A549 (cell line): ENCODE results near the gene SPAG17. TPM values are rescaled to one million over a fixed set of nuclear protein-coding genes. Genes with fewer than 3 reads are reported as not detected.

ENCODE experiments used
- ATAC-seq, 2 experiments: fragments of 200-7000 bp in 1 of 2; fragments of >200 bp in 1 of 2; cut with Nextera tagmentation in 1 of 2; cut with Tn5 transposase in 1 of 2; 3 replicates each; pipeline versions ENCODE4 v1.8.0 to v1.9.1; 2018 to 2020; ENCODE audit warnings: mild to moderate bottlenecking in 1 of 2, moderate library complexity in 1 of 2
- CTCF ChIA-PET: fragments of 300-600 bp; sonication (Branson Sonifier 250); formaldehyde crosslinking; extraction: SDS; loops from one replicate; lab custom pipeline; 2021; ENCODE audit warnings: antibody characterized with exemption, inconsistent platforms; lab: Yijun Ruan, JAX
- POLR2A ChIA-PET: fragments of 350-600 bp; formaldehyde crosslinking; extraction: SDS; loops from one replicate; lab custom pipeline; 2021; ENCODE audit warnings: antibody characterized with exemption, inconsistent platforms; lab: Yijun Ruan, JAX
- DNase-seq, 2 experiments: peaks; one replicate each; pipeline versions ENCODE4 v3.0.0 to v3.0.0-alpha.2; 2011 to 2016; ENCODE audit warnings: low read depth in 1 of 2, low spot score in 1 of 2
- FAIRE-seq: peaks from 2 replicates; lab custom pipeline; 2011; peaks lifted over from hg19 to GRCh38; lab: Jason Lieb, UNC
- H3K27ac ChIP-seq, 2 experiments: fragments of >200 bp; sonication (Bioruptor Twin); formaldehyde crosslinking; 3 replicates each; pipeline ENCODE4 v1.5.1; 2016 to 2017
- H3K4me1 ChIP-seq: fragments of >200 bp; sonication (Bioruptor Twin); formaldehyde crosslinking; 3 replicates; pipeline ENCODE4 v1.6.1; 2016
- H3K4me2 ChIP-seq: fragments of >200 bp; sonication (Bioruptor Twin); formaldehyde crosslinking; 3 replicates; pipeline ENCODE4 v1.6.1; 2016
- H3K4me3 ChIP-seq: fragments of >200 bp; sonication (Bioruptor Twin); formaldehyde crosslinking; 3 replicates; pipeline ENCODE4 v1.5.1; 2016
- H3K9me3 ChIP-seq: fragments of >200 bp; sonication (Bioruptor Twin); formaldehyde crosslinking; 3 replicates; pipeline ENCODE4 v1.6.1; 2016
- CBX2 ChIP-seq: fragments of 200-600 bp; sonication (generic); IDR thresholded peaks from 2 replicates; pipeline ENCODE4 v1.6.1; 2016; ENCODE audit warnings: low read depth, mild to moderate bottlenecking, borderline replicate concordance
- CEBPB ChIP-seq, 2 experiments: fragments of >200 bp in 1 of 2; sonication (Bioruptor Twin) in 1 of 2; formaldehyde crosslinking in 1 of 2; IDR thresholded peaks; 2 replicates each; pipeline ENCODE4 v1.6.1; 2012 to 2016
- EHMT2 ChIP-seq: fragments of 200-600 bp; sonication (generic); IDR thresholded peaks from 2 replicates; pipeline ENCODE4 v1.6.1; 2016; ENCODE audit warnings: antibody characterized with exemption, low read depth, mild to moderate bottlenecking, moderate library complexity
- EP300 ChIP-seq, 2 experiments: fragments of >200 bp; sonication (Bioruptor Twin); formaldehyde crosslinking; IDR thresholded peaks; 2 replicates in 1 of 2; 3 replicates in 1 of 2; pipeline ENCODE4 v1.6.1; 2016 to 2017
- ESRRA ChIP-seq: fragments of 150-350 bp; IDR thresholded peaks from 2 replicates; pipeline ENCODE4 v1.6.1; 2014; ENCODE audit warnings: mild to moderate bottlenecking, low read length, borderline replicate concordance
- FOSL2 ChIP-seq, 2 experiments: fragments of 450-650 bp in 1 of 2; fragments of >200 bp in 1 of 2; sonication (Bioruptor Twin) in 1 of 2; formaldehyde crosslinking; IDR thresholded peaks; 2 replicates each; pipeline versions ENCODE4 v1.5.0 to v1.6.1; 2016 to 2020; ENCODE audit warnings: mild to moderate bottlenecking in 1 of 2, moderate library complexity in 1 of 2
- FOXS1 ChIP-seq: fragments of 250-450 bp; sonication (Bioruptor Pico); IDR thresholded peaks from 2 replicates; pipeline ENCODE4 v1.5.0; 2020; ENCODE audit warnings: mild to moderate bottlenecking, moderate library complexity
- HEYL ChIP-seq: fragments of 250-450 bp; sonication (Bioruptor Pico); IDR thresholded peaks from 2 replicates; pipeline ENCODE4 v1.8.0; 2021; ENCODE audit warnings: mild to moderate bottlenecking, moderate library complexity
- HOXB13 ChIP-seq: fragments of 250-450 bp; sonication (Bioruptor Pico); IDR thresholded peaks from 2 replicates; pipeline ENCODE4 v1.5.0; 2020; ENCODE audit warnings: low read depth, mild to moderate bottlenecking, moderate library complexity
- JUN ChIP-seq, 2 experiments: fragments of >200 bp; sonication (Bioruptor Twin); formaldehyde crosslinking; IDR thresholded peaks; 2 replicates in 1 of 2; 3 replicates in 1 of 2; pipeline ENCODE4 v1.6.1; 2016 to 2017
- KDM5A ChIP-seq: fragments of 200-600 bp; sonication (generic); IDR thresholded peaks from 2 replicates; pipeline ENCODE4 v1.6.1; 2016; ENCODE audit warnings: antibody characterized with exemption, mild to moderate bottlenecking
- MAFK ChIP-seq: fragments of 450-650 bp; IDR thresholded peaks from 2 replicates; pipeline ENCODE4 v1.6.1; 2014; ENCODE audit not compliant: partially characterized antibody
- MAZ ChIP-seq: fragments of 150-350 bp; IDR thresholded peaks from 2 replicates; pipeline ENCODE4 v1.6.1; 2014; ENCODE audit warnings: antibody characterized with exemption, low read depth, low read length, borderline replicate concordance
- MYC ChIP-seq: IDR thresholded peaks from 2 replicates; pipeline ENCODE4 v1.6.1; 2012; ENCODE audit warnings: mild to moderate bottlenecking, inconsistent platforms, low read length, improper control_type of control experiment, borderline replicate concordance
- NR3C1 ChIP-seq: fragments of >200 bp; sonication (Bioruptor Twin); formaldehyde crosslinking; IDR thresholded peaks from 3 replicates; pipeline ENCODE4 v1.6.1; 2017
- POLR2A ChIP-seq: IDR thresholded peaks from 2 replicates; pipeline ENCODE4 v1.6.1; 2012; ENCODE audit warnings: mild to moderate bottlenecking, low read length
- POLR2AphosphoS2 ChIP-seq: conservative IDR thresholded peaks from 2 replicates; pipeline ENCODE4 v1.6.1; 2012; ENCODE audit warnings: low read length, improper control_type of control experiment, inconsistent platforms
- RAD21 ChIP-seq, 2 experiments: fragments of >200 bp in 1 of 2; sonication (Bioruptor Twin) in 1 of 2; formaldehyde crosslinking in 1 of 2; IDR thresholded peaks in 1 of 2; conservative IDR thresholded peaks in 1 of 2; 2 replicates in 1 of 2; 3 replicates in 1 of 2; pipeline ENCODE4 v1.6.1; 2012 to 2018; ENCODE audit warnings: inconsistent platforms in 1 of 2
- RCOR1 ChIP-seq: fragments of 150-350 bp; IDR thresholded peaks from 2 replicates; pipeline ENCODE4 v1.6.1; 2014; ENCODE audit warnings: antibody characterized with exemption, low read length, low read depth
- SMC3 ChIP-seq: fragments of >200 bp; sonication (Bioruptor Twin); formaldehyde crosslinking; IDR thresholded peaks from 3 replicates; pipeline ENCODE4 v1.6.1; 2018; ENCODE audit warnings: inconsistent platforms
- TP53 ChIP-seq: fragments of 250-450 bp; sonication (Bioruptor Pico); IDR thresholded peaks from 2 replicates; pipeline ENCODE4 v1.5.0; 2021; ENCODE audit warnings: mild to moderate bottlenecking, moderate library complexity
- ZC3H11A ChIP-seq: fragments of 450-650 bp; IDR thresholded peaks from 2 replicates; pipeline ENCODE4 v1.6.1; 2014; ENCODE audit warnings: antibody characterized with exemption, mild to moderate bottlenecking
- WGBS: methylation state at CpG from one replicate; pipeline ENCODE4 v1.1.6; 2017; ENCODE audit errors: missing lambda C conversion rate; 5-methylcytosine and 5-hydroxymethylcytosine counted together
- polyA plus RNA-seq, 4 experiments: library from polyadenylated mRNA; depleted of rRNA in 3 of 4; stranded (reverse); fragments of >200 nt; fragmentation: RNase III in 1 of 4; extraction: RNeasy Plus Mini Kit Qiagen cat#74134 plus additional on column Dnase treatment in 1 of 4; gene quantifications; 2 replicates in 3 of 4; 3 replicates in 1 of 4; pipeline ENCODE4 v1.2.3, GENCODE V29; 2011 to 2017
- TF ChIP-seq, protein P1 (sequence below): IDR thresholded peaks from 2 replicates; pipeline ENCODE4 v1.6.1; 2012

Gene SPAG17
- polyA plus RNA-seq, 2 of the 4 experiments (the other 2 are of a cell fraction), result 0.13 TPM; not detected in 1

DNA sequence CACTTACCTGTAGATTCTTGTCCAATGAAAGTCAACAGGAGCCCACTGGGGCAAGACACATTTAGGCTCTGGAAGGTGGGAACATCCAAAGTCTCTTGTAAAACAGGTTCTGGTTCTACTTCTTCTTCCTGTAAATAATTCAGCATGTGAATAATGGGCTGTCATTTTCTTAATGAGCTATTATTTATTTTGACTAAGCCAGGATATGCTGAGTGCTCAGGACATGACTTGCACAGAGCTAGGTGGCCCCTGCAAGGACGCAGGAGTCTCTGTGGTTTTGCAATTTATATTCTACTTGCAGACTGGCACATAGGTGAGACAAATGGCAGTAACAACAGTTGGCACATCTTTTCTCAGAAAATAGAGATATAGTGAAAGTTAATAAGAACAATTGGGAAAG lies 156.8 kb downstream of the SPAG17 start:
- 0% methylated on average over 1 of the region's 1 CpG for WGBS
- H3K4me3 ChIP-seq, result no peak overlapping the region
- ATAC-seq, result no peak
- TF ChIP-seq RCOR1 (no peak), ZC3H11A (no peak), CEBPB (IDR thresholded peaks at IDR 0.05) (no peak), NR3C1 (no peak), HEYL (CRISPR knock-in tag) (no peak), FOSL2 (IDR thresholded peaks at IDR 0.05) (no peak), FOSL2 (CRISPR knock-in tag; IDR thresholded peaks at IDR 0.05) (no peak), KDM5A (no peak), JUN (IDR thresholded peaks at IDR 0.05) (no peak), POLR2AphosphoS2 (no peak)
- TF ChIP-seq, protein P1, sequence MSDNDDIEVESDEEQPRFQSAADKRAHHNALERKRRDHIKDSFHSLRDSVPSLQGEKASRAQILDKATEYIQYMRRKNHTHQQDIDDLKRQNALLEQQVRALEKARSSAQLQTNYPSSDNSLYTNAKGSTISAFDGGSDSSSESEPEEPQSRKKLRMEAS, result no peak
- TF ChIP-seq, all 56 proteins: peak for 0
- no peaks in the 10 kb centered on the region for H3K9me3 ChIP-seq
- CTCF ChIA-PET, result no interaction called here
- POLR2A ChIA-PET, result no interaction called here
- no peak for DNase-seq
- H3K27ac ChIP-seq, result no peak overlapping the region
- FAIRE-seq, result no peak
- H3K4me1 ChIP-seq, result no peaks in the 10 kb centered on the region
- H3K4me2 ChIP-seq, result no peak overlapping the region

DNA sequence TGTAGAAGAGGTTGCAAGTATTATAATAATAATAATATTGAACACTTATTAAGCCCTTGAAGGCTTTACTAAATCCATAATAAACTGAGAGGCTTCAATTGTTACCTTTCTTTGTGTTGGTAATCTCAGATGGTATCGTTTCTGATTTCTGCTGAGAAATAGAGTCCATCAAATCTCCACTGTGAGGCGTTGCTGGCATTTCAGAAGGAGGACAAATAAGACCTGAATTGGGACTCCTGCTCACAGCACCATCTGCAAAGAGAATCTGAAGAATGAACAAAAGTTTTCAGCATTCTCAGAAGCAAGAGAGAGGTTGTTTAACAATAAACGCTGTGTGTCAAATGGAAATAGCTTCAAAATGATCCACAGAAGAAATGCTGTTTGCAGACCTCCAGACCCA lies 161.8 kb downstream of the SPAG17 start:
- Histone ChIP-seq H3K4me2 (no peak overlapping the region), H3K4me1 (no peaks in the 10 kb centered on the region), H3K27ac (no peak overlapping the region), H3K9me3 (no peaks in the 10 kb centered on the region), H3K4me3 (no peak overlapping the region)
- WGBS, result 0% methylated on average over 3 of the region's 3 CpGs
- CTCF ChIA-PET, result no interaction called here
- TF ChIP-seq FOXS1 (CRISPR knock-in tag), result no peak
- no peak for TF ChIP-seq HOXB13 (CRISPR knock-in tag)
- TF ChIP-seq ESRRA, result no peak
- no peak for TF ChIP-seq POLR2A
- no peak for FAIRE-seq
- no peak for ATAC-seq
- DNase-seq, result no peak
- POLR2A ChIA-PET, result no interaction called here

DNA sequence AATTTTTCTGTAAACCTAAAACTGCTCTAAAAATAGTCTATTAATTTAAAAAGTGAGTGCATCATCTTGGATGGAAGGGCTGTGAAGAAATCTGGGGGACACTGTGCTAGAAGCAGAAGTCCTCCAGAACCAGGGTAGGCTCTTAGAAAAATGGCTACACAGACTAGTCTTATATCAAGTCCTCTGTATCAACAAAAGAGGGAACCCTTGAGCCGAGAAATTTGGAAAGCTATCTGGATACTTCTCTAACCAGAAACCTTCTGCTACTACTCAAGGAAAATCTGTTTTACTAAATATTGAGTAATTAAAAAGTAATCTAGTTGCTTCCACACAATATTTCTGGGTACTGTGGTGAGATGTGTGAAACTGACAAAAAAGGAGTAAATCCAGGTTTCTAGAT lies 163.4 kb downstream of the SPAG17 start:
- 0% methylated on average over 1 of the region's 1 CpG for WGBS
- no peak for FAIRE-seq
- POLR2A ChIA-PET, result no interaction called here
- no peaks in the 10 kb centered on the region for H3K4me1 ChIP-seq
- no peaks in the 10 kb centered on the region for H3K9me3 ChIP-seq
- no peak for DNase-seq
- H3K27ac ChIP-seq, result no peak overlapping the region
- TF ChIP-seq HOXB13 (CRISPR knock-in tag), result no peak
- no peak for TF ChIP-seq FOSL2 (IDR thresholded peaks at IDR 0.05)
- no peak for TF ChIP-seq FOSL2 (CRISPR knock-in tag; IDR thresholded peaks at IDR 0.05)
- no peak for TF ChIP-seq MAZ
- TF ChIP-seq SMC3, result no peak
- no peak for TF ChIP-seq FOXS1 (CRISPR knock-in tag)
- TF ChIP-seq POLR2A, result no peak
- CTCF ChIA-PET, result no interaction called here
- H3K4me3 ChIP-seq, result no peak overlapping the region
- ATAC-seq, result no peak
- H3K4me2 ChIP-seq, result no peak overlapping the region

DNA sequence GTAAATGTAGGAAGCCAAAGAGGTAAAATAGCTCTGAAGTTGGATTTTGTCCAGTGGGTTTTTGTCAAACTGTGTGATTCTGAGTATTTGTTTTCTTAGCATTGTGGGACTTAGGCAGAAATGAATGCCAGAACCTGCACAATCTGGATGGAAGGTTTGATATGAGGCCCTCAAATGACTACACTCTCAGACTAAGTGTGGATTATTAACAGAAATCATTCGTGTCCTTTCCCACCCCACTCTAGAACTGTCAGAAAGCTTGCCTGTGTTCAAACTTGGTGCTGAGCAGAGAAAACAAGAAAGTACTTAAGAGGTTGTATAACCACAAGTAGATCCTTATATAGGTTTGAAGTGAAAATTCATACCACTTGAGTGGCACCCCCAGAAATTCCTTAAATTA lies 167.0 kb downstream of the SPAG17 start:
- no peaks in the 10 kb centered on the region for H3K4me1 ChIP-seq
- TF ChIP-seq EP300 (IDR thresholded peaks at IDR 0.05) (no peak), KDM5A (no peak), RAD21 (conservative IDR thresholded peaks at IDR 0.05 in 1 of 2, IDR thresholded peaks at IDR 0.05 in 1 of 2) (no peak), CBX2 (no peak), TP53 (CRISPR knock-in tag) (no peak), EHMT2 (no peak), MYC (no peak), MAFK (no peak)
- ATAC-seq (no peak), FAIRE-seq (no peak), DNase-seq (no peak)
- no peak overlapping the region for H3K4me2 ChIP-seq
- no peaks in the 10 kb centered on the region for H3K9me3 ChIP-seq
- H3K27ac ChIP-seq, result no peak overlapping the region
- 0% methylated on average over 1 of the region's 1 CpG for WGBS
- POLR2A ChIA-PET, result no interaction called here
- CTCF ChIA-PET, result no interaction called here
- H3K4me3 ChIP-seq, result no peak overlapping the region
